Psoas muscle (tissue), 8 donors: ENCODE results near the gene PPP2R1A. TPM values are rescaled to one million over a fixed set of nuclear protein-coding genes. Genes with fewer than 3 reads are reported as not detected.

Source experiments
- ATAC-seq, 4 donors: fragments of 200-7000 bp; cut with Tn5 transposase; one replicate each; pipeline ENCODE4 v1.9.1; 2020; ENCODE audit warnings: moderate library complexity in 3 of 4, mild to moderate bottlenecking in 2 of 4
- DNase-seq, 2 donors: peaks; one replicate each; pipeline ENCODE4 v3.0.0-alpha.2; 2020
- H3K27ac ChIP-seq: fragments of 200-600 bp; one replicate; pipeline ENCODE4 v1.8.0; 2022
- H3K27me3 ChIP-seq, 3 donors: fragments of 200-600 bp in 1 of 3; one replicate each; pipeline versions ENCODE4 v1.6.1 to v1.8.0; 2013 to 2022; ENCODE audit warnings: low read length in 2 of 3, mild to moderate bottlenecking in 2 of 3, moderate library complexity in 1 of 3; ENCODE audit not compliant: insufficient read depth in 3 of 3
- H3K36me3 ChIP-seq, 2 donors: fragments of 200-600 bp in 1 of 2; one replicate each; pipeline versions ENCODE4 v1.6.1 to v1.8.0; 2013 to 2022; ENCODE audit warnings: low read depth in 1 of 2, mild to moderate bottlenecking in 1 of 2, moderate library complexity in 1 of 2; ENCODE audit not compliant: insufficient read depth in 1 of 2
- H3K4me1 ChIP-seq: fragments of 200-600 bp; one replicate; pipeline ENCODE4 v1.8.0; 2022
- H3K4me3 ChIP-seq: fragments of 200-600 bp; one replicate; pipeline ENCODE4 v1.8.0; 2022; ENCODE audit warnings: mild to moderate bottlenecking
- H3K9me3 ChIP-seq: fragments of 200-600 bp; one replicate; pipeline ENCODE4 v1.8.0; 2022
- WGBS, 3 donors: extraction: QIAGEN DNeasy Blood & Tissue Kit; methylation state at CpG; one replicate each; pipeline versions ENCODE4 v1.1.6 to v1.1.7; 2013; 5-methylcytosine and 5-hydroxymethylcytosine counted together
- intact Hi-C, 2 donors: fragments of 100-400 bp; cut with DNase I; formaldehyde crosslinking; loops; one replicate each; pipeline versions ENCODE4 v1.11.0 to v1.14.2; 2022
- polyA plus RNA-seq, 3 donors: library from polyadenylated mRNA; stranded (reverse); fragments of 200-250 nt; gene quantifications; one replicate each; pipeline ENCODE4 v1.2.3, GENCODE V29; 2013
- total RNA-seq, 4 donors: library from RNA; stranded (reverse); fragmentation: NEBNext Ultra II Directional in 2 of 4; extraction: Animal tissue kit (Norgen Biotek cat#: 25700) in 2 of 4; gene quantifications; one replicate each; pipeline versions ENCODE4 v1.2.1 to v1.2.4, GENCODE V29; 2021 to 2023
- TF ChIP-seq, protein P1 (sequence below): fragments of 200-600 bp; IDR thresholded peaks from one replicate; pipeline ENCODE4 v1.8.0; 2022; ENCODE audit warnings: antibody characterized with exemption
- donor health status: healthy with polysubstance abuse.
- donor health status: DM: no; HTN: no; CAD: no; lungs with moderate emphysema.
- donor health status: Bipolar disorder and iron deficiency.
- donor health status: healthy.
- donor health status: DM: yes; HTN: yes; CAD: no.
- donor health status: DM: no; HTN: no; CAD: no.
- donor health status: DM: no; HTN: no; CAD: no.
- donor health status: DM: yes; HTN: yes; CAD: no.

The PPP2R1A gene
- total and polyA plus RNA-seq, 7 donors: 127 to 400 (median 242) TPM

DNA sequence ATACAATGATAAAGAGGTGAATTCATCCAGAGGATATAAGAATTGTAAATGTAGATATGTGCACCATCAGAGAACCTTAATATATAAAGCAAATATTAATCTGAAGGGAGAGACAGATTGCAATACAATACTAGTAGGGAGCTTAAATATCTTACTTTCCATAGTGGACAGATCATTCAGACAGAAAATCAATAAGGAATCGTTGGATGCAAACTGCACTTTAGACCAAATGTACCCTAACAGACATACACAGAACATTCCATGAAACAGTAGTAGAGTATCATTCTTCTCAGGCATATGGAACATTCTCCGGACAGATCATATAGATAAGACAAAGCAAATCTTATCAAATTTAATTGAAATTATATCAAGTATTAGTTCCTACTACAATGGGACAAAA, 44.6 kb downstream of the PPP2R1A start:
- TF ChIP-seq, protein P1, sequence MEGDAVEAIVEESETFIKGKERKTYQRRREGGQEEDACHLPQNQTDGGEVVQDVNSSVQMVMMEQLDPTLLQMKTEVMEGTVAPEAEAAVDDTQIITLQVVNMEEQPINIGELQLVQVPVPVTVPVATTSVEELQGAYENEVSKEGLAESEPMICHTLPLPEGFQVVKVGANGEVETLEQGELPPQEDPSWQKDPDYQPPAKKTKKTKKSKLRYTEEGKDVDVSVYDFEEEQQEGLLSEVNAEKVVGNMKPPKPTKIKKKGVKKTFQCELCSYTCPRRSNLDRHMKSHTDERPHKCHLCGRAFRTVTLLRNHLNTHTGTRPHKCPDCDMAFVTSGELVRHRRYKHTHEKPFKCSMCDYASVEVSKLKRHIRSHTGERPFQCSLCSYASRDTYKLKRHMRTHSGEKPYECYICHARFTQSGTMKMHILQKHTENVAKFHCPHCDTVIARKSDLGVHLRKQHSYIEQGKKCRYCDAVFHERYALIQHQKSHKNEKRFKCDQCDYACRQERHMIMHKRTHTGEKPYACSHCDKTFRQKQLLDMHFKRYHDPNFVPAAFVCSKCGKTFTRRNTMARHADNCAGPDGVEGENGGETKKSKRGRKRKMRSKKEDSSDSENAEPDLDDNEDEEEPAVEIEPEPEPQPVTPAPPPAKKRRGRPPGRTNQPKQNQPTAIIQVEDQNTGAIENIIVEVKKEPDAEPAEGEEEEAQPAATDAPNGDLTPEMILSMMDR: no peak
- intact Hi-C loops: loop anchor here (10.0 kb wide), 1 partner anchor 50 kb away; no protein-coding TSS in a partner anchor
- 77 to 80% (median 79%) methylated on average over 2 of the region's 2 CpGs for WGBS, 3 donors

DNA sequence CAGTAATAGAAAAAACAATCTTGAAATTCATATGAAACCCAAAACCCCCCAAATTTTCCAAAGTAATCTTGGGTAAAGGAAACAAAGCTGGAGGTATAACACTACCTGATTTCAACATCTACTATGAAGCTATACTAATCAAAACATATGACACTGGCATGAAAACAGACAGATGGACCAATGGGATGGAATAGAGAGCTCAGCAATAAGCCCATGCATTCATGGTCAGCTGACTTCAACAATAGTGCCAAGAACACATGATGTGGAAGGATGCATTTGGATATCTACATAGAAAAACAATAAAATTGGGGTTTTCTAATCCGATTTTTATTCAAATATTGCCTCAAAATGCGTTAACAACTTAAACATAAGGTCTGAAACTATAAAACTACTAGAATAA, 47.3 kb downstream of the PPP2R1A start:
- Histone ChIP-seq H3K9me3 (no peaks in the 10 kb centered on the region), H3K27ac (no peak overlapping the region), H3K27me3 (no peaks in the 10 kb centered on the region), H3K4me1 (no peaks in the 10 kb centered on the region), H3K36me3 (no peaks in the 10 kb centered on the region), H3K4me3 (no peak overlapping the region)
- intact Hi-C loops: loop anchor here (1.0 to 10.0 kb wide), 2 partner anchors 52 to 98 kb away; partner anchors contain the start of gene ZNF616 (in 2 of the 2)
- peak in 1 of 4 donors; percentile 42 for ATAC-seq
- 54 to 61% (median 58%) methylated on average over 2 of the region's 2 CpGs for whole genome bisulfite sequencing, 3 donors
- no peak for DNase-seq
- TF ChIP-seq, protein P1: no peak

More for the DNA sequence above, 44.6 kb downstream of the PPP2R1A start:
- no peak overlapping the region for H3K27ac ChIP-seq
- no peak for DNase-seq
- no peak for ATAC-seq
- H3K9me3 ChIP-seq: no peaks in the 10 kb centered on the region
- no peak overlapping the region for H3K4me3 ChIP-seq
- no peaks in the 10 kb centered on the region for H3K4me1 ChIP-seq
- no peaks in the 10 kb centered on the region for H3K27me3 ChIP-seq
- H3K36me3 ChIP-seq: peaks cover 0 to 14% of the 10 kb centered on the region in 2 donors

DNA sequence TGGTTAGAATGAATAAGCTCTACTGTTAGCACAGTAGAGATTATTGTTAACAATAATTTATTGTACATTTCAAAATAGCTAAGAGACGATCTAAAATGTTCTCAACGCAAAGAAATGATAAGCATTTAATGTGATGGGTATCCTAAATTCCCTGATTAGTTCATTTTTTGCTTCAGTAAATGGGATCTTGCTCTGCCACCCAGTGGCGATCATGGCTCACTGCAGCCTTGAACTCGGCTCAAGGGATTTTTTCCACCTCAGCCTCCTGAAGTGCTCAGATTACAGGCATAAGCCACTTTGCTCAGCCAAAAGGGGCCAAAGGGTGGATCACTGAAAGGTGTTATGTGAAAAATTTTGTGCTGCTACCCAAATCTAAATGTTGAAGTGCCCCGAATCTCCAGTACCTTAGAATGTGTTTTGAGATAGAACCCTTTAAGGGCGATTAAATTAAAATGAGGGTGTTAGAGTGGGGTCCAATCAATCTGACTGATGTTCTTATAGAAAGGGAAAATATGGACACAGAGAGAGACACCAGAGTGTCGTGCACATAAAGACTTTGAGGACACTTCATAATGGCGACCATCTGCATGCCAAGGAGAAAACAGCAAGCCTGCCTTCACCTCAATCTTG, 48.0 kb downstream of the PPP2R1A start:
- DNase-seq (peak; percentile 33 to 64), ATAC-seq (peak; percentile 76 to 87 (median 85))
- Histone ChIP-seq H3K27ac (no peak overlapping the region), H3K4me3 (no peak overlapping the region), H3K27me3 (no peaks in the 10 kb centered on the region), H3K9me3 (no peaks in the 10 kb centered on the region), H3K36me3 (no peaks in the 10 kb centered on the region), H3K4me1 (no peaks in the 10 kb centered on the region)
- TF ChIP-seq, protein P1: peak; percentile 96
- intact Hi-C loops: loop anchor here (1.0 to 10.0 kb wide), 2 partner anchors 53 to 99 kb away; partner anchors contain the start of gene ZNF616 (in 2 of the 2)
- 14 to 16% (median 14%) methylated on average over 8 of the region's 8 CpGs for WGBS, 3 donors

DNA sequence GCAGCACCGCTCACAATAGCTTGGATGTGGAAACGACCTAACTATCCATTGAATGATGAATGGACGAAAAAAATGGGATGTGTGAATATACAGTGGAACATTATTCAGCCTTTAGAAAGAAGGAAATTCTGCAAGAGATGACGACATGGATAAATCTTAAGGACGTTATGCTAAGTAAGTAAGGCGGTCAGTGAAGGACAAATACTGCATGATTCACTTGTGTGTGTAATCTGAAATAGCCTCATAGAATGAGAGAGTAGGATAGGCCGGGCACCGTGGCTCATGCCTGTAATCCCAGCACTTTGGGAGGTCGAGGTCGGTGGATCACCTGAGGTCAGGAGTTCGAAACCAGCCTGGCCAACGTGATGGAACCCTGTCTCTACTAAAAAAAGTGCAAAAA, 54.2 kb downstream of the PPP2R1A start:
- H3K4me3 ChIP-seq: no peak overlapping the region
- H3K9me3 ChIP-seq: no peaks in the 10 kb centered on the region
- 67 to 82% (median 81%) methylated on average over 11 to 12 of the region's 12 CpGs for WGBS, 3 donors
- ATAC-seq (no peak), DNase-seq (no peak)
- intact Hi-C loops: loop anchor here in 1 of 2 donors (10.0 kb wide), 1 partner anchor 501 kb away; no protein-coding TSS in a partner anchor
- H3K27ac ChIP-seq: no peak overlapping the region
- TF ChIP-seq, protein P1: no peak
- H3K4me1 ChIP-seq: no peaks in the 10 kb centered on the region
- H3K27me3 ChIP-seq: no peaks in the 10 kb centered on the region
- H3K36me3 ChIP-seq: no peaks in the 10 kb centered on the region
